Adipocyte (in vitro differentiated cells): Measurements from ENCODE around the gene TAS2R13.
A peak's percentile ranks its signal among the peaks of the same experiment; 100 is the strongest.

Experiments
- DNase-seq: peaks from one replicate; pipeline ENCODE4 v3.0.0-alpha.2; 2015; ENCODE audit warnings: low read depth
- H3K27me3 ChIP-seq: replicated peaks from 2 replicates; pipeline ENCODE4 v1.7.0; 2013; ENCODE audit warnings: mild to moderate bottlenecking, low read length, moderate library complexity; ENCODE audit not compliant: control insufficient read depth, insufficient read depth
- H3K36me3 ChIP-seq: 2 replicates; pipeline ENCODE4 v1.7.0; 2013; ENCODE audit warnings: low read length, mild to moderate bottlenecking, moderate library complexity; ENCODE audit not compliant: control insufficient read depth, insufficient read depth, severe bottlenecking
- H3K4me1 ChIP-seq: 2 replicates; pipeline ENCODE4 v1.7.0; 2013; ENCODE audit warnings: mild to moderate bottlenecking, low read length, moderate library complexity; ENCODE audit not compliant: control insufficient read depth, insufficient read depth
- H3K4me3 ChIP-seq: 2 replicates; pipeline ENCODE4 v1.7.0; 2013; ENCODE audit warnings: mild to moderate bottlenecking, low read length, moderate library complexity
- H3K9ac ChIP-seq: 2 replicates; pipeline ENCODE4 v1.7.0; 2013; ENCODE audit warnings: mild to moderate bottlenecking, low read length, moderate library complexity
- H3K9me3 ChIP-seq: 2 replicates; pipeline ENCODE4 v1.7.0; 2013; ENCODE audit warnings: mild to moderate bottlenecking, low read length, moderate library complexity; ENCODE audit not compliant: control insufficient read depth

The TAS2R13 gene

GRCh38 chr12:10909462-10909861, at the start of gene TAS2R13:
Gene TAS2R13, minus strand, starts transcription at chr12:10909562. Its CDS starts 264 bp downstream, at chr12:10909298.
- Histone ChIP-seq H3K27me3 (no peaks in the 10 kb centered on the region), H3K9me3 (peaks cover 6% of the 10 kb centered on the region), H3K4me1 (no peaks in the 10 kb centered on the region), H3K36me3 (no peaks in the 10 kb centered on the region), H3K9ac (no peak within 1 kb of the TSS), H3K4me3 (no peak within 1 kb of the TSS)
- DNase-seq = no peak

- no peak overlapping the region for H3K9ac ChIP-seq
- H3K9me3 ChIP-seq = peaks cover 10% of the 10 kb centered on the region
- H3K4me1 ChIP-seq = no peaks in the 10 kb centered on the region
- no peaks in the 10 kb centered on the region for H3K27me3 ChIP-seq
- H3K4me3 ChIP-seq = no peak overlapping the region
- no peaks in the 10 kb centered on the region for H3K36me3 ChIP-seq
- no peak for DNase-seq
These were observed 48.4 kb upstream of the TAS2R13 start for GRCh38 chr12:10957741-10958140.

- H3K9ac ChIP-seq = no peak overlapping the region
These were observed 46.7 kb upstream of the TAS2R13 start for GRCh38 chr12:10956085-10956484.

GRCh38 chr12:10952645-10953044, 43.3 kb upstream of the TAS2R13 start:
- Histone ChIP-seq H3K9me3 (peaks cover 10% of the 10 kb centered on the region), H3K4me3 (no peak overlapping the region), H3K27me3 (no peaks in the 10 kb centered on the region), H3K9ac (no peak overlapping the region), H3K4me1 (no peaks in the 10 kb centered on the region), H3K36me3 (peaks cover 5% of the 10 kb centered on the region)
- DNase-seq = no peak

More at GRCh38 chr12:10956085-10956484, 46.7 kb upstream of the TAS2R13 start:
- no peaks in the 10 kb centered on the region for H3K27me3 ChIP-seq
- no peaks in the 10 kb centered on the region for H3K4me1 ChIP-seq
- no peak for DNase-seq
- H3K36me3 ChIP-seq = no peaks in the 10 kb centered on the region
- no peak overlapping the region for H3K4me3 ChIP-seq
- H3K9me3 ChIP-seq = peaks cover 10% of the 10 kb centered on the region

- no peaks in the 10 kb centered on the region for H3K27me3 ChIP-seq
- no peak overlapping the region for H3K9ac ChIP-seq
- no peaks in the 10 kb centered on the region for H3K36me3 ChIP-seq
- H3K4me3 ChIP-seq = no peak overlapping the region
- DNase-seq = no peak
- no peaks in the 10 kb centered on the region for H3K4me1 ChIP-seq
- peaks cover 10% of the 10 kb centered on the region for H3K9me3 ChIP-seq
These were observed 33.8 kb upstream of the TAS2R13 start for GRCh38 chr12:10943167-10943566.

GRCh38 chr12:10941916-10942607, 32.7 kb upstream of the TAS2R13 start:
- Histone ChIP-seq H3K36me3 (no peaks in the 10 kb centered on the region), H3K9me3 (peaks cover 7% of the 10 kb centered on the region), H3K9ac (no peak overlapping the region), H3K27me3 (no peaks in the 10 kb centered on the region), H3K4me3 (no peak overlapping the region), H3K4me1 (no peaks in the 10 kb centered on the region)
- DNase-seq = no peak

GRCh38 chr12:10941369-10941768, 32.0 kb upstream of the TAS2R13 start:
- Histone ChIP-seq H3K4me3 (no peak overlapping the region), H3K36me3 (no peaks in the 10 kb centered on the region), H3K9ac (no peak overlapping the region), H3K4me1 (no peaks in the 10 kb centered on the region), H3K9me3 (no peaks in the 10 kb centered on the region), H3K27me3 (no peaks in the 10 kb centered on the region)
- DNase-seq = no peak

GRCh38 chr12:10940389-10940788, 31.0 kb upstream of the TAS2R13 start:
- Histone ChIP-seq H3K27me3 (no peaks in the 10 kb centered on the region), H3K4me1 (no peaks in the 10 kb centered on the region), H3K9me3 (no peaks in the 10 kb centered on the region), H3K36me3 (no peaks in the 10 kb centered on the region), H3K4me3 (no peak overlapping the region), H3K9ac (no peak overlapping the region)
- peak; percentile 73 for DNase-seq

GRCh38 chr12:10939163-10939562, 29.8 kb upstream of the TAS2R13 start, which contains the start of gene TAS2R14:
Gene TAS2R14, minus strand, starts transcription at chr12:10939263. Its CDS starts 56 bp downstream, at chr12:10939207.
- no peaks in the 10 kb centered on the region for H3K36me3 ChIP-seq
- H3K9me3 ChIP-seq = no peaks in the 10 kb centered on the region
- H3K4me1 ChIP-seq = no peaks in the 10 kb centered on the region
- H3K27me3 ChIP-seq = no peaks in the 10 kb centered on the region
- no peak for DNase-seq
- H3K9ac ChIP-seq = no peak within 1 kb of the TSS
- no peak within 1 kb of the TSS for H3K4me3 ChIP-seq

- H3K9ac ChIP-seq = no peak overlapping the region
- H3K4me1 ChIP-seq = no peaks in the 10 kb centered on the region
- no peaks in the 10 kb centered on the region for H3K36me3 ChIP-seq
- DNase-seq = no peak
- no peaks in the 10 kb centered on the region for H3K9me3 ChIP-seq
- H3K27me3 ChIP-seq = no peaks in the 10 kb centered on the region
- no peak overlapping the region for H3K4me3 ChIP-seq
These were observed 27.1 kb upstream of the TAS2R13 start for GRCh38 chr12:10936506-10936905.

GRCh38 chr12:10928746-10929286, 19.5 kb upstream of the TAS2R13 start, which contains the start of gene PRH2:
Gene PRH2, plus strand, starts transcription at chr12:10929236. Its CDS starts 38 bp downstream, at chr12:10929274.
- Histone ChIP-seq H3K4me1 (no peaks in the 10 kb centered on the region), H3K36me3 (no peaks in the 10 kb centered on the region), H3K9me3 (no peaks in the 10 kb centered on the region), H3K4me3 (no peak within 1 kb of the TSS), H3K9ac (no peak within 1 kb of the TSS), H3K27me3 (no peaks in the 10 kb centered on the region)
- no peak for DNase-seq
